Germinal center (tissue), 1 donor: ENCODE measurements around the gene PTPRD.
A peak's percentile ranks its signal among the peaks of the same experiment; 100 is the strongest.
"Not testable (repeated sequence)": the region's sequence is repeated elsewhere in the genome, so short reads cannot be mapped to it uniquely, and the experiment has no call there.

Source experiments
- DNase-seq: peaks from one replicate; pipeline ENCODE4 v3.0.0; 2012; ENCODE audit warnings: mixed read lengths, low spot score

Gene PTPRD

GRCh38 chr9:10479172-10479571 is 133.6 kb downstream of the PTPRD start:
- no peak for DNase-seq

DNA sequence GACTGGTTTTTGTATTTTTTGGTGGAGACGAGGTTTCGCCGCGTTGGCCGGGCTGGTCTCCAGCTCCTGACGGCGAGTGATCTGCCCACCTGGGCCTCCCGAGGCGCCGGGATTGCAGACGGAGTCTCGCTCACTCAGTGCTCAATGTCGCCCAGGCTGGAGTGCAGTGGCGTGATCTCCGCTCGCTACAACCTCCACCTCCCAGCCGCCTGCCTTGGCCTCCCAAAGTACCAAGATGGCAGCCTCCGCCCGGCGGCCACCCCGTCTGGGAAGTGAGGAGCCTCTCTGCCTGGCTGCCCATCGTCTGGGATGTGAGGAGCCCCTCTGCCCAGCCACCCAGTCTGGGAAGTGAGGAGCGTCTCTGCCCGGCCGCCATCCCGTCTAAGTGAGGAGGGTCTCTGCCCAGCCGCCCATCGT is 163.6 kb downstream of the PTPRD start:
- DNase-seq = not testable (repeated sequence)

DNA sequence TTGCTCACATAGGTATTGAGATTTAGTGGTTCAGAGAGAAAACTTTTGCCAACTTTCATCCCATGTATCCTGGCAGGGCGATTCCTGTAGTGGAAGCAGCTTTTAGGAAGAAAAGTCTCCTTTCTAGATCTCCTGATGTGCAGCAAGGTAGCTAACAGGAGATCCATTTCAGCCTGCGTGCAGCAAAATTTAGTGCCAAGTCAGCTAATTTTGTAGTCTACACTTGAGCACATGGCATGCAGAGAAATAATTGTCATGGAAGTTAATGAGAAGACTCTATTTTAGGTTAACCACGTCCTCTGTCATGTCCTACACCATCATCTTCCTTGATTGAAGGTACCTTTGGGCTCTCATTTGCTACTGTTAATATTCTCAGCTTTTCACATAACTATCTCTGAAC is 165.8 kb downstream of the PTPRD start:
- DNase-seq = no peak

DNA sequence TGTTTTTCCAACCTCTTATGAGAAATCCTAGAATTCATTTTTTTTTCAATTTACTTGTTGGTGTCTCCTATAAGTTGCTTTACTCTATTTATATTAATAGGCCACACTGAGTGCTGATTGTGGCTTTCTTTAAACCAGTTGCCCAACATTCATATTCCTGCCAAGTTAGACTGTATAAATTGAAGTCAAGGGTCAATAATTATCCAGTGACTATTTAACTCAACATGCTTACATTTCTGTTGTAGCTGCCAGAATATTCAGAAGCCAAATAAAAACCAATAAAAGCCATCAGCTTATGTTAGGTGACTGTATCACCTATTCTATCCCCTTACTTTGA is 169.0 kb downstream of the PTPRD start:
- no peak for DNase-seq

DNA sequence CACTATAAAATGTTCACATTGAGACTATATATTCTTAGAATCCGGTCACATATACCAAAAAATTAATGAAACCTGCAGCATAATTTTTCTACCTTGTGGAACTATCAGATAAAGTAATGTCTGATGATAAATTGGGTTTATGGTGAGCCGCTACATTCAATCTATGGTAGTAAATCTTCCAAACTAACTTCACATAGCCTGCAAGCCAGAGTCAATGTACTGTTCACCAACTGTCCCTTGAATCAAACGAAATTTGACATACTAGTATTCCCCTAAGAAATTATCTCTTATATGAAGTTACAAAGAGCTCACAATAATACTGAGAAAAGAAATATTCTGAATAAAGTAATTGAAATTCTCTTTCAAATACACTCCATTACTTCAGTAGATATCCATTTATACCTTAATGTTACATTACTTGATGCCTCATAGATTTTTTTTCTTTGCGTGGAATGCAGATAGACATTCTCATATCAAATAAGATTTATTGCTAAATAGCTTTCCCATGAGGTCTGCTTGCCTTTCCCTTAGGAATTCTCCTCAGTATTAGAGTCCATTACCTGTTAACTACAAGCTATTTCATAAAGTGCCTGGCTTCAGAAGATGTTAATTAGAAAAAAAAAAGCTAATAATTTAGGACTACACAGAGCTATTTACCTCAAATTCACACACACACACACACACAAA is 169.5 kb downstream of the PTPRD start:
- DNase-seq = no peak

GRCh38 chr9:10438955-10439354 is 173.8 kb downstream of the PTPRD start:
- no peak for DNase-seq

DNA sequence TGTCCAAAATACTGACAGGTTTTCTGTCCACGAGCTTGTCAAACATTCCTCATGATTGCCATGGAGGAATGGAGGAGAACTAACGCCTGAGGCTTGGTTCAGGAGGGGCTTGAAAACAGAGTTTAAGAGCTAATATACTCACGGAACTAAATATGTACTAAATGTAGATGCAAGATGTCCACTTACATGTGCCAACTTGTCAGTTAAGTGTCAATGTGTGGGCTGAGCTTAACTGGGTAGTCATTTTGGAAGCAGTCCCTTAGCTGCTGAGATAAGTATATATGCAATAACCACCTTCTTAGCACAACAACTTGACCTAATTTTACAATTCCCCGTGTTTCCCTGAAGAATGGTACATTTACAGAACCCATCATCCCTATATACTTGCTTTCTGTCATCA is 176.0 kb downstream of the PTPRD start:
- DNase-seq = no peak

- DNase-seq = no peak
These were observed 178.4 kb downstream of the PTPRD start for GRCh38 chr9:10434412-10434811.

GRCh38 chr9:10411272-10411671 is 201.5 kb downstream of the PTPRD start:
- DNase-seq = no peak

DNA sequence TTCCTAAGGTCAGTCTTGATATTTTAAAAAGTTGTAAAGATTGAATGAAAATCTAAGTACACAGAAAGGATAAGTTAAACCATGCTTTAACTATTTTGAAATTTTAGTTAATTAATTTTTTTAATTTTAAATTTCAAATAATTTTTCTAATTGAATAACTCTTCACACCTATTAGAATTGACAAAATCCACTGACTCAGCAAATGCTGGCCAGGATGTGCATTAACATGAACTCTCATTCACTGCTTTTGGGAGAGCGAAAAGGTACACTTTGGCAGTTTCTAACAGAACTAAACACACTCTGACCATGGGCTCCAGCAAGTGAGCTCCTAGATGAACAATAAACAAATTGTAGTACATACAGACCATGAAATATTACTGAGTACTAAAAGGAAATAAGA is 209.5 kb downstream of the PTPRD start:
- DNase-seq = no peak

DNA sequence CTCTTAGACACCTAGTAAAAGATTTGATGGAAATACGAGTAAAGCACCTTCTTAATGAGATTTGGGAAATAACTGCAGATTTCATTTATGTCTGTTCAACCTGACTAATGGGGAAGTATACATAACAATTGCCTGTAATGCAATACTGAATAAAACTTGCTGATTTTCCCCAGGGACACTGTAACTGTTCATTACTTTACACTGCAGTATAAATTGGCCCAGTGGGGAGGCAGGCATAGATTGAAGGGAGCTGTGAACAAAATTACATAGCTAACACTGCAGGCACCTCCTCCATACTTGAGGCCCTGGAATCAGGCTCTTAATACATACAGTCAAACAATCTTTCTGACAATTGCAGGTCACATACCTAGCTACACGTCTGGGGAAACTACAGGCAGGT is 216.2 kb downstream of the PTPRD start:
- no peak for DNase-seq

DNA sequence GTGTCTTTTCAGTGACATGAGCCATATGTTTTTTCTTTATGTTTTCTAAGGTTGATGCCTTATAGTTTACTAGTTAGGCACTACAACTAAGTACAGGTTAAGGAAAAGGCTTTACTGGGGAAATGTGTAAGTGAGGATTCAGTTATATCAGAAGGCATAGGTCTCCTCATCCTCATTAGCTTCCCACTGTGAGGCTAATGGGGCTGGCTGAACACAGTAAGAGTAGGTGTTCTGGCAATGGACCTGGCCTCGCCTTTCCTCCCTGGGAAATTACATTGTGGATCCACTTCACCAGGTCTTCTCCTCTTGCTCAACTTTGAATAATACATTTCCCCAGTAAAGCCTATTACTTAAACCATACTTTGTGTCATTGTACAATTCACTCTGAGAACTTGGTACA is 225.5 kb downstream of the PTPRD start:
- DNase-seq = no peak

DNA sequence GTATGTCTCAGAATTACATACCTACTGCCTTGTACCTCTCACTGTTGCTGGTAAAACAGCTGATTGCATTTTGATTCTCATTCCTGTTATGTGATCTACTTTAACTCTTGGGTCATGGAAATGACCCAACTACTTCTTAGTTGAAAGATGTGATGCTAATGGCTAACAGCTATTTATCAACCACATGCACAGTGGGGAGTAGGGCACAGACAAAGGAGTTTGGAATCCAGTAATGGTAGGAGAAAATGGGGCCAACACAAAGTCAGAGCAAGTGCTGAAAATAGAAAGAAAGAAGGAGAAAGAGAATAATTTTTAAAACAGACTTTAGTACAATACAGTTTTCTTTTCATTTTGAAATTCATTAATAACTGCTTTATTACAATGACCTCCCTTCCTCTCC is 241.0 kb downstream of the PTPRD start:
- DNase-seq = no peak

DNA sequence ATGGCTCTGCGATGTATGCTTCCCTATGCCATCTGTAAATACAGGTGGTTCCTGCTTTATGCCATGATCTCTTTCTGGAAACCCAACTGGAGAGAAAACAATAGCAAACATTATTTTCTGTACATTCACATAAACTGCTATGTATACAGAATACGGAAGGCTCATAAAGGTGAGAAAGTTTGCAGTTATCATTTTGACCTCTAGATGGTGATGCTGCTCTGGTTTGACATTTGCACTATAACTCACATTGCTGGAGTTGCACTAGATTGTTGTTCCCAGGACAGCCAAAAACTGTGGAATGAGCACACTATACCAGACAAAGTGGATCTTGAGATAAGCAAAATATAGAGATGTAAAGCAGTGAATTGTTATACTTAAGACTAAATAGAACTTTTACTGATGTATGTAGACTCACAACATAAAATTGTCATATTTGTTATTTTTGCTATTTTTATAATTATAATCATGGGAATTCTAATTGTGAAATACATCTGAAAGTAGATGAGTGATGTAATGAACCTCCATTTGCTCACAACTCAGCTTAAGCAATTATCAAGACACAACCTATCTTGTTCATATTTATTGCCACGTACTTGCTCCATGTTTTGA is 246.5 kb downstream of the PTPRD start:
- peak; percentile 2 for DNase-seq

GRCh38 chr9:10354591-10354990 is 258.2 kb downstream of the PTPRD start:
- no peak for DNase-seq

DNA sequence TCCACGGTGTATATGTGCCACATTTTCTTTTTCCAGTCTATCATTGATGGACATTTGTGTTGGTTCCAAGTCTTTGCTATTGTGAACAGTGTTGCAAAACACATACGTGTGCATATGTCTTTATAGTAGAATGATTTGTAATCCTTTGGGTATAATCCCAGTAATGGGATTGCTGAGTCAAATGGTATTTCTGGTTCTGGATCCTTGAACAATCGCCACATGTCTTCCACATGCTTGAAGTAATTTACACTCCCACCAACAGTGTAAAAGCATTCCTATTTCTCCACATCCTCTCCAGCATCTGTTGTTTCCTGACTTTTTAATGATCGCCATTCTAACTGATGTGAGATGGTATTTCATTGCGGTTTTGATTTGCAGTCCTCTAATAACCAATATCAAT is 267.2 kb downstream of the PTPRD start:
- not testable (repeated sequence) for DNase-seq

DNA sequence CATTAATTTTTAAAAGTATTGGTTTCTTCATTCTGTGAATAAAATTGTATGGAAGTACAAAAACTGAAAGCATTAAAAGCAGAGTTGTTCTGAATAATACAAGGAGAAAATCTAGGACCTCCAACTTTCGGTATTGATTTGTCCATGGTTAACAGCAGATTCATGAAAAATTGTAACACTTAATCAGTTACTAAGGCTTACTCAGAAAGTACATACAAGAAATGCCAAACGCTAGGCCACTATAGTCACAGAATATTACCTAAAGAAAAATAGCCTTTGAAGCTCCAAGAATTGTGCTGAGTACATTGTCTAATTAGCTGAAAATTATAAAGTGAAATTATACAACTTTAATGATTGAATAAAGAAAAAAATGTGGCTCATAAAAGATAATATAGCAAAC is 271.7 kb downstream of the PTPRD start:
- DNase-seq = no peak

- no peak for DNase-seq
These were observed 273.6 kb downstream of the PTPRD start for GRCh38 chr9:10339152-10339551.

DNA sequence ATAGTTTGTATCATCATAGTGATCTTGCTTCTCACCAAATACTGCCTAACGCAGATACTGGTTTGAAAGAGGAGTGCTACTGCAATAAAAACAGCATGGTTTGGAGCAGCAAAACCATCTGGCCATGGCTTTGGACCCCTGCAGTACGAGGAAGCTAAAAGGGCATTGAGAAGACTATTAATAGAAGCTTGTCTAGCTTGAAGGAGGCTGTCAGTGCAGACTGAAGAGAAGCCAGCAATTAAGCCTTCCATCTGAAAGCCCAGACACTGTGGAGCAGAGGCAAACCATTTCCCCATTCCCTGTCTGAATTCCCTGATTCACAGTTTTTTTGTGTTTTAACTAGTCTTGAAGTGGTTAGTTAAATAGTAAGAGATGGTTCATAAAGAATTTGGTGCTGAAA is 281.6 kb downstream of the PTPRD start:
- no peak for DNase-seq

DNA sequence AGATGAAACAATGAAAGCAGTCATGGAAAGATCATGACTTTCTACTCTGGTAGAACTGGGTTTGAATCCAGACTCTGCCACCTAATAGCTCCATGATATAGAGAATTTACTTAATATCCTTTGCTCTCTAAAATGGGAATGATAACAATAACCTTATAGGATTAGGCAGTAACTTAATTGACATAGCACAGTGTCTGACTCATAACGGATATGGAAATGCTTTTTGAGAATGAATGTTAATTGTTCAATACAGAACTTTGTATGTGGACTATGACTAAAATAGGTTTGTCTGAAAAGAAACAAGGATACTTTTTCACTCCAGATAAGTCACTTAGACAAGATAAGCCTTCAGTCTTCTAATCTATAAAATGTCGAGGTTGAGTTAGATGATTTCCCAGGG is 330.7 kb downstream of the PTPRD start:
- DNase-seq = no peak

- no peak for DNase-seq
These were observed 337.8 kb downstream of the PTPRD start for GRCh38 chr9:10274988-10275387.

DNA sequence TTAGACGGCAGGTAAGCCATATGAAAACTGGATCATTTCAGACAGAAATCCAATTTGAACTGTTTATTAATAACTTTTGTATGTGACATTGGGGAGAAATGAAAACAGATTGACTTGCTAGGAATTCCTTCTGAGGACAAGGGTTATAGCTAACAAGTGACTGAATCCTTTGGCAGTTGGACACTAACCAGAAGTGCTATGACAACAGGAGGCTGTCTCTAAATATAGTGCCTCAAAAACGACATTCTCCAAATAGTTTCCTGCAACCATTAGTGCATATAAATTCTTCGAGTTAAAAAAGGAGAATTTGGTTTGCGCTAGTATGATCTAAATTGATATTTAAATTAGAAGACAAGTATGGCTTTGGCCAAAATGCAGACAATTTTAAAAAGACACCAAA is 338.6 kb downstream of the PTPRD start:
- no peak for DNase-seq

- no peak for DNase-seq
These were observed 340.0 kb downstream of the PTPRD start for GRCh38 chr9:10272830-10273229.
